Liver (tissue), 3 donors: ENCODE measurements around the gene MRPL37.

Experiments used
- EGR1 ChIP-seq, 2 donors: IDR thresholded peaks; 2 replicates each; pipeline ENCODE4 v1.6.1; 2016 to 2018; ENCODE audit warnings: antibody characterized with exemption in 2 of 2, low read depth in 2 of 2
- RXRA ChIP-seq, 2 donors: IDR thresholded peaks; 2 replicates each; pipeline ENCODE4 v1.6.1; 2017 to 2018; ENCODE audit warnings: antibody characterized with exemption in 2 of 2, mild to moderate bottlenecking in 1 of 2
- SP1 ChIP-seq: IDR thresholded peaks from 2 replicates; pipeline ENCODE4 v1.6.1; 2018; ENCODE audit warnings: antibody characterized with exemption, mild to moderate bottlenecking
- TAF1 ChIP-seq: conservative IDR thresholded peaks from 2 replicates; pipeline ENCODE4 v1.6.1; 2016; ENCODE audit warnings: antibody characterized with exemption, mild to moderate bottlenecking
- YY1 ChIP-seq: IDR thresholded peaks from 2 replicates; pipeline ENCODE4 v1.6.1; 2016; ENCODE audit warnings: antibody characterized with exemption, mild to moderate bottlenecking
- TF ChIP-seq, protein P1 (sequence below): fragments of 150-350 bp; IDR thresholded peaks from 2 replicates; pipeline ENCODE4 v1.5.1; 2017; ENCODE audit warnings: improper control_type of control experiment, low read depth, low read length; ENCODE audit not compliant: missing input control
- TF ChIP-seq, protein P2 (sequence below): IDR thresholded peaks from 2 replicates; pipeline ENCODE4 v1.6.1; 2016; ENCODE audit warnings: antibody characterized with exemption
- TF ChIP-seq, protein P3 (sequence below): IDR thresholded peaks from 2 replicates; pipeline ENCODE4 v1.6.1; 2016; ENCODE audit warnings: antibody characterized with exemption
- donor health status: healthy.
- donor health status: healthy.

DNA sequence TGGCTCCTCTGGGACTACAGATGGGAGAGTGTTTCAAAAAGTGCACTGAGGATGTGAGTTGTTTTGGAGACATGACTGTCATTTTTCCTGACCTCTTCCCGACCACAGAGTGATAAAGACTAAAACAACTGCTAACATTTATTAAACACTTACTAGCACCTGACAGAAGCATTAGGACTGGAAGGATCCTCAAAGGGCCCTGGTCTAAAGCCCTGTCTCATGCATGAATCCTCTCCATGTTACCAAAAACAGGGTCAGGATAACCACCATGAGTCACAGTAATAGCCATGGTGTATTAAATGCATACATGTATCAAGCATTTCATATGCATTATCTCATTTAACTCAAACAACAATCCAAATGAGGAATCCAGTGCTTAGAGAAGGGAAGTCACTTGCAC, 11.7 kb upstream of the MRPL37 start:
- TF ChIP-seq EGR1 (IDR thresholded peaks at IDR 0.05; ENCODE audit: low read depth in 2 of 2) = no peak
- TF ChIP-seq TAF1 = no peak
- TF ChIP-seq, protein P1, sequence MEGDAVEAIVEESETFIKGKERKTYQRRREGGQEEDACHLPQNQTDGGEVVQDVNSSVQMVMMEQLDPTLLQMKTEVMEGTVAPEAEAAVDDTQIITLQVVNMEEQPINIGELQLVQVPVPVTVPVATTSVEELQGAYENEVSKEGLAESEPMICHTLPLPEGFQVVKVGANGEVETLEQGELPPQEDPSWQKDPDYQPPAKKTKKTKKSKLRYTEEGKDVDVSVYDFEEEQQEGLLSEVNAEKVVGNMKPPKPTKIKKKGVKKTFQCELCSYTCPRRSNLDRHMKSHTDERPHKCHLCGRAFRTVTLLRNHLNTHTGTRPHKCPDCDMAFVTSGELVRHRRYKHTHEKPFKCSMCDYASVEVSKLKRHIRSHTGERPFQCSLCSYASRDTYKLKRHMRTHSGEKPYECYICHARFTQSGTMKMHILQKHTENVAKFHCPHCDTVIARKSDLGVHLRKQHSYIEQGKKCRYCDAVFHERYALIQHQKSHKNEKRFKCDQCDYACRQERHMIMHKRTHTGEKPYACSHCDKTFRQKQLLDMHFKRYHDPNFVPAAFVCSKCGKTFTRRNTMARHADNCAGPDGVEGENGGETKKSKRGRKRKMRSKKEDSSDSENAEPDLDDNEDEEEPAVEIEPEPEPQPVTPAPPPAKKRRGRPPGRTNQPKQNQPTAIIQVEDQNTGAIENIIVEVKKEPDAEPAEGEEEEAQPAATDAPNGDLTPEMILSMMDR = no peak
- no peak for TF ChIP-seq YY1
- TF ChIP-seq, protein P2, sequence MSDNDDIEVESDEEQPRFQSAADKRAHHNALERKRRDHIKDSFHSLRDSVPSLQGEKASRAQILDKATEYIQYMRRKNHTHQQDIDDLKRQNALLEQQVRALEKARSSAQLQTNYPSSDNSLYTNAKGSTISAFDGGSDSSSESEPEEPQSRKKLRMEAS = no peak
- TF ChIP-seq, protein P3, sequence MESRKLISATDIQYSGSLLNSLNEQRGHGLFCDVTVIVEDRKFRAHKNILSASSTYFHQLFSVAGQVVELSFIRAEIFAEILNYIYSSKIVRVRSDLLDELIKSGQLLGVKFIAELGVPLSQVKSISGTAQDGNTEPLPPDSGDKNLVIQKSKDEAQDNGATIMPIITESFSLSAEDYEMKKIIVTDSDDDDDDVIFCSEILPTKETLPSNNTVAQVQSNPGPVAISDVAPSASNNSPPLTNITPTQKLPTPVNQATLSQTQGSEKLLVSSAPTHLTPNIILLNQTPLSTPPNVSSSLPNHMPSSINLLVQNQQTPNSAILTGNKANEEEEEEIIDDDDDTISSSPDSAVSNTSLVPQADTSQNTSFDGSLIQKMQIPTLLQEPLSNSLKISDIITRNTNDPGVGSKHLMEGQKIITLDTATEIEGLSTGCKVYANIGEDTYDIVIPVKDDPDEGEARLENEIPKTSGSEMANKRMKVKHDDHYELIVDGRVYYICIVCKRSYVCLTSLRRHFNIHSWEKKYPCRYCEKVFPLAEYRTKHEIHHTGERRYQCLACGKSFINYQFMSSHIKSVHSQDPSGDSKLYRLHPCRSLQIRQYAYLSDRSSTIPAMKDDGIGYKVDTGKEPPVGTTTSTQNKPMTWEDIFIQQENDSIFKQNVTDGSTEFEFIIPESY = no peak
- no peak for TF ChIP-seq RXRA (IDR thresholded peaks at IDR 0.05)
- no peak for TF ChIP-seq SP1
